IMR-90 (cell line): ENCODE measurements around the gene NDUFS5.

ENCODE experiments used
- BHLHE40 ChIP-seq: fragments of 150-350 bp; IDR thresholded peaks from 2 replicates; pipeline ENCODE4 v1.6.1; 2016; ENCODE audit warnings: mild to moderate bottlenecking, low read depth, low read length
- MAFK ChIP-seq: IDR thresholded peaks from 2 replicates; pipeline ENCODE4 v1.6.1; 2012; ENCODE audit warnings: low read depth, low read length, improper control_type of control experiment
- MXI1 ChIP-seq: IDR thresholded peaks from 2 replicates; pipeline ENCODE4 v1.6.1; 2012; ENCODE audit warnings: low read depth, mild to moderate bottlenecking, low read length, moderate library complexity, borderline replicate concordance
- POLR2A ChIP-seq: IDR thresholded peaks from 2 replicates; pipeline ENCODE4 v1.6.1; 2012; ENCODE audit warnings: mild to moderate bottlenecking, low read depth, low read length
- RFX5 ChIP-seq: IDR thresholded peaks from 2 replicates; pipeline ENCODE4 v1.8.0; 2012; ENCODE audit warnings: low read depth, mild to moderate bottlenecking, low read length, moderate library complexity
- USF2 ChIP-seq: fragments of 150-350 bp; IDR thresholded peaks from 2 replicates; pipeline ENCODE4 v1.6.1; 2017; ENCODE audit warnings: mild to moderate bottlenecking, antibody characterized with exemption, low read length, low read depth
- TF ChIP-seq, protein P1 (sequence below): conservative IDR thresholded peaks from 2 replicates; pipeline ENCODE4 v1.5.1; 2012; ENCODE audit warnings: mild to moderate bottlenecking, low read depth, low read length, improper control_type of control experiment

GRCh38 chr1:39026866-39027507, 837 bp downstream of the NDUFS5 start:
- TF ChIP-seq, protein P1, sequence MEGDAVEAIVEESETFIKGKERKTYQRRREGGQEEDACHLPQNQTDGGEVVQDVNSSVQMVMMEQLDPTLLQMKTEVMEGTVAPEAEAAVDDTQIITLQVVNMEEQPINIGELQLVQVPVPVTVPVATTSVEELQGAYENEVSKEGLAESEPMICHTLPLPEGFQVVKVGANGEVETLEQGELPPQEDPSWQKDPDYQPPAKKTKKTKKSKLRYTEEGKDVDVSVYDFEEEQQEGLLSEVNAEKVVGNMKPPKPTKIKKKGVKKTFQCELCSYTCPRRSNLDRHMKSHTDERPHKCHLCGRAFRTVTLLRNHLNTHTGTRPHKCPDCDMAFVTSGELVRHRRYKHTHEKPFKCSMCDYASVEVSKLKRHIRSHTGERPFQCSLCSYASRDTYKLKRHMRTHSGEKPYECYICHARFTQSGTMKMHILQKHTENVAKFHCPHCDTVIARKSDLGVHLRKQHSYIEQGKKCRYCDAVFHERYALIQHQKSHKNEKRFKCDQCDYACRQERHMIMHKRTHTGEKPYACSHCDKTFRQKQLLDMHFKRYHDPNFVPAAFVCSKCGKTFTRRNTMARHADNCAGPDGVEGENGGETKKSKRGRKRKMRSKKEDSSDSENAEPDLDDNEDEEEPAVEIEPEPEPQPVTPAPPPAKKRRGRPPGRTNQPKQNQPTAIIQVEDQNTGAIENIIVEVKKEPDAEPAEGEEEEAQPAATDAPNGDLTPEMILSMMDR: no peak
- no peak for TF ChIP-seq USF2
- no peak for TF ChIP-seq RFX5
- no peak for TF ChIP-seq MAFK
- TF ChIP-seq BHLHE40: no peak
- TF ChIP-seq MXI1: no peak
- TF ChIP-seq POLR2A: no peak
